ENCODE results near the gene HMX1.

Gene HMX1

DNA sequence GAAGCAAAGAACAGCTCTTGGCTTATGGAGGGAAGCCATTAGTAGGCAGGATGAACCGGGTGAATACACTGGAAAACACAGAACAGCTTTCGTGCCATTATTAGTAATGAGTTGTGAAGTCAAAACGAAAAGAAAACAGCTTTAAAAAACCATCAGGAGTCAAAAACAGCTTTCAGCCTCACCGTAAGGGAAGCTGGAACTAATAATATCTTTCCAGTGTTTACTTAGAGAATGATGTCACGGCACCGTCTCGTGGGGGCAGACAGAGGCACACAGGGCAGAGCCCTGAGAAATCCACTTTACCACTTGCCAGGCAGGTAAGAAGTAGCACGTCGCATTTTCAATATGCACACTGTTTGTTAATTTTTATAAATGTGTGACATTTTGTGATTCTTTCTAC is 37.9 kb upstream of the HMX1 start:
- DNase-seq = no peak

DNA sequence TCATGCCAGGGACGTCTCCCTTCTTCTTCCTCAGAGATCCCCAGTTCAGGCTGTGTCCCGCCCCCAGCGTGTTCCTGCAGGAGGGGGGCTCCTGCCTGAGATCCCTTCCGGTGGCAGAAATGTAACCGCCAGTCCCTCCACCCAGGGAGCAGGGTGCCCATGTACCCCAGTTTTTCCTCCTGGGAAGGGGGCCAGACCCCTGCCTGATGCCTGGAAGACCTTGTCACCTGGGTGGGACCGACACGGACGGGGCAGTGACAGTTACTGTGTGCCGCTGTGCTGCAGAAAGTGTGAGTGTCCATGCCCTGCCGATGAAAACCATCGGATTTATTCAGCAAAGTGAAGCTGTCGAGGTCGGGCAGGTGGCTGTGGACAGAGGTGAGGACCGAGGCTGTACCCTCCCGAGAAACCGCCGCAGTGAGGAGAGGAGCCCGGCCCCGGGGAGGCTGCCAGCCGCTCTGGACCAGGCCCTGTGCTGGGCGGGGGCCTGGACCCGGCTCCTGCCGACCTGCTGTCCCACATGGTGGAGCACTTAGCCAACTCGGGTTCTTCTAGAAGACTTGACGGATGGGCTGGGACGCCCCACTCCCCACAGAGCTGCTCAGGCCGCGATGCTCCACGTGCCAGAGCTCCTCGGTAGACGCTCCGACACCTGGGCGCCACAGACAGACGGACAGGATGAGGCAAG is 36.7 kb upstream of the HMX1 start:
- no peak for DNase-seq

DNA sequence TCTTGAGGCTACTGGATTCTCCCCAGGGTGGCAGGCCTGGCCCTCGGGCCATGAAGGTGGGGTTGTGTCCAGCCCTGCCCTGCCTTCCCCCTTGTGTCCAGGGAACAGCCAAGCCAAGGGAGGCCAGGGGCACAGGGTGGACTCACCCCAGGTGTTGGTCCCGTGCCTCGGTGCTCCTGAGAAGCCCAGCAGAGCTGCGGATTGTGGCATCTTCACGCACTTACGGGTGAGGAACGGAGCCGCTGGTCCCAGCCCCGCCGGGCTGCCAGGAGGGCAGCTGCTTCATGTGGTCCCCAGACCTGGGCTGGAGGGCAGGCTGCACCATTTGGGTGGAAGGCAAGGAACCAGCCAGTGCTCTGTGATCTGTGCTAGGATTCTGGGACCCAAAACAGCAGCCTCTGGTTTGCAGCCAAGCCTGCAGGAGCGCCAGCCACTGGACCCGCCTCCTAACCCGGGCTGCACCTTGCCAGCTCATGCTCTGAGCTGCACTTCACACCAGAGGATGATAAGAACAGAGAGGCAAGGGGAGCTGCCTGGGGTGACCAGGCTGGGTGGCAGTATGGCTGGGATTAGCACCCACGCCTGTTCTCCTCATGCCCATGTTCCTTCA is 36.1 kb upstream of the HMX1 start:
- DNase-seq = no peak

DNA sequence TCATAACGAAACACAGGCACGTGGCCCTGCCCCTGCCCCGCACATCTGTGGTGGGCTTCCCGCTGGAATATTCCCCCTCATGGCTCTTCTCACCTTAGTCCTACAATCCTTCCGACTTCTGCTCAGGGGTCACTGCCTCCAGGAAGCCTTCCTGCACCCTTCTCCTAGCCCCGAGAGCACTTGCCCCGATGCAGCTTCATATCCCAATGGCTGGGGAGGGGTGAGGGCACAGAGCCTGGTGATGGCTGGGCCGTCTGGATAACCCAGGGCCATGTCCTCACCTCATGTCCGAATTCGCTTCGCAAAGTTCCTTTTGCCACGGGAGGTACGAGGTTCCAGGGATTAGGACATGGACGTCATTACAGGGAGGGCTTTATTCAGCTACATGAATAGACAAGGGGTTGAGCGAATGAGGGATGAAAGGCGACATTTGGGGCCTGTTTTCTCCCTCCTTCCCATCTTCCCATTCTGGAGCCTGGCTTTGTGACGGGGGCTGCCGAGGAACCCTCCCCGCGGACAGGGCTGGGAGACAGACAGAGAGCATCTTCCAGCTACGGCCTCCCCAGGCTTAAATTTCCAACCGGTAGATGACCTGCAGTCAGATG is 35.5 kb upstream of the HMX1 start:
- DNase-seq = no peak

DNA sequence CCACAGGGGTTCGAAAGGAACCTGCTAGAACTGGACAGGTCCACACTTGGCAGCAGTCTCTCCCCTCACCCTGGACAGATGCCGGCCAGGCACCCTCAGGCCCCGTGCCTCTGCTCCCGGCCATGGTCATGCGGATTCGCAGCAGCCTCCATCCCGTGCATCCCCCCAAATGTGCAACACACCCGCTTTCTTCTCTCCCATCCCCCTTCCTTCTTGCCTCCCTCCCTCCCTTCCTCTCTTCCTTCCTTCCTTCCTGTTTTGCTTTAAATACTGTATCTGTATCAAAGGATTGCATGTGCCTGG is 35.0 kb upstream of the HMX1 start:
- no peak for DNase-seq

DNA sequence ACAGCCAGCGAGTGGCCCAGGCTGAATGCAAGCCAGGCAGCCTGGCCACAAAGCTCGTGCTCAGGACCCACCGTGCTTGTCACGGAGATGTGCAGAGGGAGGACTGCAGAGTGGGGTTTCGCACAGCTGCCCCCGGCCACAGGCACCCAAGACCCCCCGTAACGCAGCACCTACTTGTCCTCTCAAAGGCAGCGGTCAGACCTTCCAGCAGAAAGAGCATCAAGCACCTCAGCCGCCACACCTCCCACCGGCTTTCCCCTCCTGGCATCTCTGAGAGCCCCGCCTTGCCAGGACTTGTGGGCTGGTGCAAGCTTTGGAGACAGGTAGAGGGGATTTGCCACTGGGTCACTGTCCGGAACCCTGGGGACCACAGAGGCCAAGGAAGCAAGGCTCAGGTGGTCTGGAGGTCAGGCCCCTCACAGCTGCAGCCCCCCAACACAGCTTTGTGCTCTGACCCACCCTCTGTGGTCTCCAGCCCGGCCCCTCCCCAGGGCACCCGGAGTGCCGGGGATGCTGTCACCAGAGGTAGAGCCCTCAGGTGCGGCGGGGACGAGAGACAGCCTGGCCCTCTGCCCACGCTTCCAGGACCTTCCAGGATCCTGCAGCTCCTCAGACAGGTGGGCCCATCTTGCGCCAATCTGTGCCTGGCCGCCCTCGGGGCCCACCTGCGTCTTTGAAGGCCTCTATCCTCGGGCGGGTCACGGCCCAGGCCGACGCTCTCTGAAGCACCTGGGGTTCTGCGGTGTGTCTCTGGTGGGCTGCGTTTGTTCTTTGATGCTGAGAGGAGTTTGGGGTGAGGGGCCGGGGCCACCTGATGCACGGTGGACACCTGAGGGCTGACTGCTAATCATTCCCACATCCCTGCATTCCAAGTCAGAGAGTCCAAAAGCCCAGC is 34.4 kb upstream of the HMX1 start:
- no peak for DNase-seq

DNA sequence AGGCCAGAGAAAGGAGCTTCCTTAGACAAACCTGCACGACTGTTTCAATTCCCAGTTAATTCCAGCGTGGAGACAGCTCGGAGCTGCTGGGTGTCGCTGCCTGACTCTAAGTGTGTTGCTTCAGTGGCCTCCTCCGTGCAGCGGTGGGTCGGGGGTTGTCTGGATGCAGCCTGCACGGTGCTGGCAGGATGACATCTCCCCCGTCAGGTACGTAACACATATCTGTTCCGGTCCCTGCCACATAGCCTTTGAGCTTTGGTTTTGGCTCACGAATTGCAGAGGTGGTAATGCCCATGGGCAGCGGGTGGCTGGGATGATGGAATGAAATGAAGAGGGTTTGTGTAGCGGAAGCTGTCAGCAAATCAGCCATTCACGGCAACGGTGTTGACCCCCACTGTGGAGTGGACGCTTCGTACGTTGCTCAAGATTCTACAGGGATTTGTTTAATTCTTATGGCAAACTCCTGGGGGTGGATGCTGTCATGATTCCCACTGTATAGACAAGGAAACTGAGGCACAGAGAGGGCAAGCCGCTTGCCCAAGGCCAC is 33.7 kb upstream of the HMX1 start:
- no peak for DNase-seq

DNA sequence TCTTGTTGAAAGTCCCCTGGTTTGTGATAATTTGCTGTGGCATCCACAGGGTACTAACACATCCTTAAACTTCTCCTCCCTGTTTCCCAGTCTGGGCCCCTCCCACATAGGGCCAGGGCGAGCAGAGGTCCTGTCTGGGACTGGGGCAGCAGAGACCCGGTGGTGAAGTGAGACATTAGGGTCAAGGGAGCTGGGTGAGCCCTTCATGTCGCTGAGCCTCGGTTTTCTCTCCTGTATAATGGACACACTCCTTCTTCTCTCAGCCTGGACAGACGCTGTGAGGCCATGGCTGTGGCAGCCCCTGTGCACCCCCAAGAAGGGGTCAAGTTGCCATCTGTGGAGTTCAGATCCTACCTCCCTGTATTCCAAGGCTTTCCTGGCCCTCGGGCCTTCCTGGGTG is 33.0 kb upstream of the HMX1 start:
- no peak for DNase-seq

DNA sequence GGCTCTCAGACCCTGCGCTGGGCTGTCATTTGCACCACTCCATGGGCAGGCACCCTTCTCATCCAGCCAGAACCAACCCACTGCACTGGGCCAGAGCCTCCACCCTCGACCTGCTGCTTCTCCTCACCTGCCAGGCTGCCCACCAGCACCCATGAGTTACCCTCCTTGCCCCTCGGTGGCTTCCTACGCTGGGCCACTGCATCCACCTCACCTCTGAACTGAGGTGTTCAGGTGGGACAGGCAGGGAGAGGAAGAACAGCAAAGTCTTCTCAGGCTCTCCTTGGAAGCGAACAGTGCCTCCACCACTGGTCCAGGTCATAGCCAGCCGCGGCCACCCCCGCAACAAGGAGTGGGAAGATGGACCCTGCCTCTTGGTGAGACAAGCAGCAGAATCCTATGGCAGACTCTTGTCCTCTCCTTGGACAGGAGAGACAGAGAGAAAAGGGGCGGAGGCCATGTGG is 32.4 kb upstream of the HMX1 start:
- DNase-seq = no peak

DNA sequence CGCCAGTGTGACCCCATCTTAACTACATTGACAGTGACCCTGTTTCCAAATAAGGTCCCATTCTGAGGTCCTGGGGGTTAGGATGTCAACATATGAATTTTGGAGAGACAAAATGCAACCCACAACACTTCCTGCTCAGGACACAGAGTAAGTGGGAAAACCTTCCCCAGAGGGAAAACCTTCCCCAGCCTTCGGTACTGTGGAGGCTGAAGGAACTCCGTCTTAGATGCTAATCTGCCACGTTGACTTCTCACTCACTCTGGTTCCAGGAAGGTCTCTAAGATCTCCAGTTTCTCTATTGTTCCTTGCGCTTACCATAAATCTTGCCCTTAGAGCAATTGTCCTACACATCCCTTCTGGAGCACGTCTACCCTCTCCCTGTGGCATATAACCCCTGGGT is 29.7 kb upstream of the HMX1 start:
- DNase-seq = no peak

DNA sequence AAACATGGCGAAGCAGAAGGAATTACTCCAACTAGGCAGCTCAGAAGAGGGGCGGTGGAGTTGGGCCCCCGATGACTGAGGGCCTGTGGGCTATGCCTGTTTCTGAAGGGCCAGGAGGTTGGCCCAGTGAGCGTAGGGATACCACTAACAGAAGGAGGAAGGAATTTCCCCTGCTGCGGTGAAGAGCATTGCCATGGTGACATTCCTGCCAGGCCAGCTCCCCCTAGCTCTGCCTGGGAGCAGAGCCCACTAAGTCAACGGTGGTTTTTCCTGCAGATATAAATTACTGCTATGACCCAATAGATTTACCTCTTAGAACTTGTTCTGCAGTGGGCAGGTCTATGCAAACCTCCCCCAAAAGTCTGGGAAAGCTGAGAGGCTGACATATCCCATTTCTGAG is 28.9 kb upstream of the HMX1 start:
- no peak for DNase-seq

DNA sequence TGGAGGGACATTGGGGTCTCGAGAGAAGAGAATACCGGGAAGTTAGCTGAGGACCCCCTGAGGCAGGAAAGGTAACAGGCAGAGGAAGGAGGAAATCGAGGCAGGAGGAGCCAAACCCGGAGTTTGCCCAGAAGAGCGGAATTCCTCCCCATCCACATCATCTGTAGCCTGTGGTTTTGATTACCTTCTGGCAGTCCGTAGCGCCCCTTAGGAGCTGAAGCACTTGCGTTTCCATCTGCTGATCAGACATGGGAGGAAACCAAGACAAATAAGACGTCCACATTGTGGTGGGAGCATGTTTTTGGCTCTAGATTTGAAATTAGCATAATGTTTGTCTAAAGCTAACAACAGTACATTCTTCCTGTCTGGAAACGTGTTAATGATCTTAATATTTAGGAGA is 26.8 kb upstream of the HMX1 start:
- DNase-seq = no peak

DNA sequence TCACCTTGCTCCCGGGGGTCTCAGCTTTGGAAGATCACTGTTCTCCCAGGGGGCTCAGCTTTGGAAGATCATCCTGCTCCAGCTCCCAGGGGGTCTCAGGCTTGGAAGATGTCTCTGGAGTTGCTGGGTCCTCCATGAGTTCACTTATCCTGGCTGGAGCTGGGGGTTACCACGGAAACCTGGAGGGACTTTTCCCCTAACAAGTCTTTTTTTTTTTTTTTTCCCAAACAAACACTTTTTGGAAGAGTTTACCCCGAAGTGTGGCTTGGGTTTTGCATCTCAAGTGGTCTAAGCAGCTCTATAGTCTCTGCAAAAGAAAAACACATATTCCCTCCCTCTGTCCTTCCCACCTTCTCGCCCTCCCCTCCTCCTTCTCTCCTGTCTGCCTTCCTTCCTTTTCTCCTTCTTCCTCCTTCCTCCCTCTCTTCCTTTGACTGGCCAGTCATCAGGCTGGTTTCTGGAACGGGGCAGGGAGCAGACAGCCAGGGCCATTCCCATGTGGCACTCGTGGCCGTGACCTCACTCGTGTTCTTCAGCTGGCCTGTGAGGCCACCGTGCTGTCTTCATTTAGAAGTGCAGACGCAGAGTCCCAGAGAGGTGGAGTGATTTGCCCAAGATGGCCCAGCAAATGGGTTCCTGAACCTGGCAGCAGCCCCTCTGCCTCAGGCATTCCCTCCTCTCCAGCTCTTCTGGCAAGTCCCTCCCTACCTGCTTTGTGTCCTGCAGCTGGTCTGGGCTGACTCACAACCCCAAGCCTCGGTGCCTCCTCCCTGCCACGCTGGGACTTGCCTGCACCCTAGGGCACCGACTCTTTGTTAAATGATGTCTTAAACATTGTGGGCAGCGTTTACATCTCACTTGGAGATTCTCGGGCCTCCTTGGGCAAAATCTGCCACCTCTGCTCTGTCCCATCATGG is 25.9 kb upstream of the HMX1 start:
- no peak for DNase-seq

DNA sequence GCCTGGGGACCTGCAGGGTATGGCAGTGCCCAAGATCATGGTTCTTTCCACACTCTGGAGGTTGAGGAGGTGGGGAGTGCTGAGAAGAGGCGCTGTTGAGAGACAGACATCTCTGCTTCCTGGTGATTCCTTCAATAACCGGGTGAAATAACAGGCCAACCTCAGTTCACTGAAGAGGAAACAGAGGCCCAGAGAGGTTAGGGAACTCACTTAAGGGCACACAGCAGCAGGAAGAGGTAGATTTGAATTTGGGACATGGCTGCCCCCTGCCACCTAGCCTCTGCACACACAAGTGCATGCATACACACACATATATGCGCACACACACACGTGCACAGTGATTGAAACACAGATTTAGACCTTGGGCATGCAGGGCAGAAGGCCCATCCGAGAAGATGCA is 24.9 kb upstream of the HMX1 start:
- DNase-seq = no peak

DNA sequence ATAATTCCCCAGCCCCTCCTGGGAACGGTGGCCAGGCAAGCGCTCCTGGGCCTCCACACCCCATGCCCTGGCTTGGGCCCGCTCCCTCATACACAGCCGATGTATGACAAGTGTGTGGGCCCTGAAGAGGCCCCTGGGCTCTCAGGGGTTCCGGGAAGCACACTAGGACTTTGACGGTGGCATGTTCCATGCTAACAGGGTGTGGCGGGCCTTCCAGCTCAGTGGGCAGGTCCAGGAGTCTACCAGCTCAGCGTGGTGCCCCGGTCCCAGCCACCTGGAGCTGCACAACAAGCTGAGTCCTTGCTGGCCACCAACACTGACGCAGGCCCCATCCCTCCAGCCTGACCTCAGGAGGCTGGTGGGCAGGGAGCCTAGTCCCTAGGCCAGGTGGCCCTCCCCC is 24.4 kb upstream of the HMX1 start:
- DNase-seq = no peak

DNA sequence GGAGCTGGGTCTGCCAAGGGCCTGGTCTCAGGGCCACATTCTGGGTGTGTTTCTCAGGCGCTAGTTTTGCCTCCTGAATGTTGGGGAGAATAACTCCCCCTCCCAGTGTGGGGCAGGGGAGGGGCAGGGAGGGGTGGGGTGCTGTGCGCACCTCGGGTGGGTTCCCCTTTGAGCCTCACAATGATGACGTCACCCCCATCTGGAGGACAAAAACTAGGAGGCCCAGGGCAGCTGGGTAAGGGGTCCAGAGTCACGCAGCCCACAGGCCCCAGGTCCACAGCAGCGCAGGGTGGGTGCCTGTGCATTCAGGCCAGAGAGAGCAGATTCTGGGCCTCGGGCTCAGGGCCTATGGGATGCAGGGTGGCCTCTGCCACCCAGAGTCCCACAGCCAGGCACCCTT is 23.7 kb upstream of the HMX1 start:
- DNase-seq = no peak

DNA sequence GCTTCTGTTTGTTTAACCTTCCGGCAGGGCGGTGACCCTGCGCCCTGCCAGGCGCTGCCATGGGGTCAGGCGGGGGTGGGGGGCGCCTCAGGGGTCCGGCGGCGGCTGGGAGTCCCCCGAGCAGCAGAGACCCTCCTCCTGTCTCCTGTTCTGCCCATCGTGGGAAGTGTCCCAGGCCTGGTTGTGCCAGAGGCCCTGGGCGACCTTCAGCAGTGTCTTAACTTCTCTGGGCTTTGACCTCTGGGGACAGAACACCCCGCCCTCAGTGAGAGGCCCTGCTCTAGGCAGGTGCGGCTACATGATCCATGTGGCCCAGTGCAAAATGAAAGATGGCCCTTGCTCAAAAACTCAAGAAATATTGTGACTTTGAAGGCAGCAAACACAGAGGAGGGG is 22.8 kb upstream of the HMX1 start:
- DNase-seq = no peak

DNA sequence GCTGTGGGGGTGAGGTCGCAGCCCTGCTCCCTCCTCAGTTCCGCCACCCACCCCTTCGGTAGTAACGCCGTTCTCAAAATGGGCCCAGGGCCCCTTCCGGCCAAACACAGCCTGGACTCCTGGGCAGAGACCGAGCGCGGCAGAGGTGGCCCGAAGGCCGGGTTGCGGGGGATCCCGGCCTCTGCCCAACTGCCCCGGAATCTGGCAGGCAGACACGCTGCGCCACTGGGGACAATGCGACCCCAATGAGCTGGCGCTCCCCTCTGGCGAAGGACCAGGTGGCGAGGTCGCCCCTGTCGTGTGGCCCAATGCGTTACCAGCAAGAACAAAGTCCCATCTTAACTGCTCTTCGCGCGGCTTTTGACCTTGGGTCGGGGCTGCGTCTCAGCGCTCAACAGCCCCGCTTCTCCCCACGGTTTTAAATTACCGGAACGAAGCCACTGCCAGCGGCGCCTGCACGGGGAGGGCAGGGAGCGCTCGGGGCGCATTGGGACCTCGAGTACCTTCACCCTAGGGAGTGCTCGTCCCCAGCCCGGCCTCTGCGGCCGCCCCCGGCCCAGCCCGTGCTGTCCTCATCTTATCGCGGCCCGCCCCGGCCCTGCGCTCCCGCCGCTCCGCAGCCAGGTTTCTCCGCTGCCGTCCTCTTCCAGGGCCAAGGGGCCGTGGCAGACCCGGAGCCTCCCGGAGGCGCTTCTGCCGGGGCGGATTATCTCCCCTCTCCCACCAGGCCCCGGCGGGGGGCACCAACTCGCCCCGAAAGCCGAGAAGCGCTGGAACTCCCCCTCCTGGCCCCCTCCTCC is 22.2 kb upstream of the HMX1 start:
- no peak for DNase-seq

DNA sequence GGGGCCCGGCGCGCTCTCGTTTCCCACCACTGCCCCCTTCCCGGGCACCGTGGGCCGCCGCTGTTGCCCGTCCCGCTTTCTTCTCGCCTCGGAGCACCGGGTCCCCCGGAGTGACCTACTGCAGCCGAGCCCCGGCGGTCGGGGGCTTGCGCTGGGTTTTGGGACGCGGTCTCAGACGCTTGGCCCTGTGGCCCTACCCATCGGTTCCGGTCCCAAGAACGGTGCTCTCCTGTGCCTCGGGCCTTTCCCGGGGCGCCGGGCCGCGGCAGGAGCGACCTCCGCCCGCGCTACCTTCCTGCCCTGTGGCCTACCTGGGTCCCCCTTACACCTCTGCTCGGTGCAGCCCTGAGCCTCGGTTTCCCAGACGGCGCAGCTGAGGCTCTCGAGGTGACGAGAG is 21.6 kb upstream of the HMX1 start:
- no peak for DNase-seq

DNA sequence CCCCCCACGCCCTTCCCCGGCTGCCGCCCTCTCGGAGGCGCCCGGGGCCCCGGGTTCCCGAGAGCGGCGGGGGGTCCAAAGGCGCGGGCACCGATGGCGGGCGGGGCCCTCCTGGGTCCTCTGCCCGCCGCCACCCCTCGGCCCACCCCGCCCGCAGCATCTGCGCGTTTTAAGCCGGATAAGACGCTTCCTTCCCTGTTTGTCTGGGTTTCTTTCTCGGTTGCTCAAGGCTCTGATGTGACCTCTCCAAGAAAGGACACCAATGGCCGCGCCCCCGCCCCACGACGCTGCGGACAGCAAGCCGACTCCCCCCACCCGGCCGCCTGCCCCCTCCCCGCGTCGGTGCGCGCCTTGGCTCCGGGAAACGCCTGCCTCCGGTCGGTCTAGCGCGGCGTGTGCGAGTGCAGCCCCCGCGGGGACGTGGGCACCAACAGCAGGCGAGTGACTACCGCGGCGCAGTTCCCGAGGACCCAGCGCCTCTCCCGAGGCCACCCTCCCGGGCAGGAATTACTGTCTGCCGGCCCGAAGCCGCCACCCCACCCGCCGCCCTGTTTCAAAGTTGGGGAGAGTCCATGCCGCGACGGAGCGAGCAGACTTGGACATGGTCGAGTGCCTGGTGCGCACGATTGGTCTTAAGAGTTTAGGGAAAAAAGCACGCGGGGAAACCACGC is 21.1 kb upstream of the HMX1 start:
- no peak for DNase-seq
